UCSD-AML1 (cell line): ENCODE data around the gene PCIF1.
A peak's percentile ranks its signal among the peaks of the same experiment; 100 is the strongest.
"Not testable (repeated sequence)": the region's sequence is repeated elsewhere in the genome, so short reads cannot be mapped to it uniquely, and the experiment has no call there.

Experiments used
- DNase-seq: peaks from one replicate; lab custom pipeline; 2025; ENCODE audit not compliant: unreplicated experiment; lab: John Stamatoyannopoulos, UW

Gene PCIF1

GRCh38 chr20:45965169-45966002 lies 30.9 kb downstream of the PCIF1 start:
- DNase-seq: no peak

GRCh38 chr20:45967551-45968080 lies 33.1 kb downstream of the PCIF1 start:
- DNase-seq: no peak

DNA sequence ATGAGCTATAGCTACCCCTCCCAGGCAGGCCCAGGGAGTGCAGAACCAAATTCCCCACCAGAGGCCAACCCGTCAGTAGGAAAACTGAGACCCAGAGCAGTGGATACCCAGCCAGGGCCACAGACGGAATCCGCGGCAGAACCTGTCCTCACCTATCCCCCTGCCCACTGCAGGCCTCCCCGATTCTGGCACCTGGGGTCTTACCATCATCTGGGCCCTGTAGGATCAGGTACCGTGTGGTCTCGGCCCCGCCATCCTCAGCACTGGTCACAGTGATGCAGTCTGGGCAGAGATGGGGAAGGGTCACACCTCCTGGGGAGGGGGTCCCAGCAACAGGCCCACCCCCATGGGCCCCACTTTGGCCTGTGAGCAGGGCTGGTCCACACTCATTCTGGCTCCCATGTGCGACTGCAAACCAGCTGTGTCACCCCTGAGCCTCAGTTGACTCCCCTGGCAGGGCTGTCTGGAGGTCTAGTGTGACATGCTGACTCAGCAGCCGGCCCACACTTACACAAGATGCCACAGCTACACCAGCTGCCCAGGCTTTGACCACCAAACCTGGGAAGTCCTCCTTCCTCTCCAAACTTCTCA lies 33.7 kb downstream of the PCIF1 start:
- no peak for DNase-seq

DNA sequence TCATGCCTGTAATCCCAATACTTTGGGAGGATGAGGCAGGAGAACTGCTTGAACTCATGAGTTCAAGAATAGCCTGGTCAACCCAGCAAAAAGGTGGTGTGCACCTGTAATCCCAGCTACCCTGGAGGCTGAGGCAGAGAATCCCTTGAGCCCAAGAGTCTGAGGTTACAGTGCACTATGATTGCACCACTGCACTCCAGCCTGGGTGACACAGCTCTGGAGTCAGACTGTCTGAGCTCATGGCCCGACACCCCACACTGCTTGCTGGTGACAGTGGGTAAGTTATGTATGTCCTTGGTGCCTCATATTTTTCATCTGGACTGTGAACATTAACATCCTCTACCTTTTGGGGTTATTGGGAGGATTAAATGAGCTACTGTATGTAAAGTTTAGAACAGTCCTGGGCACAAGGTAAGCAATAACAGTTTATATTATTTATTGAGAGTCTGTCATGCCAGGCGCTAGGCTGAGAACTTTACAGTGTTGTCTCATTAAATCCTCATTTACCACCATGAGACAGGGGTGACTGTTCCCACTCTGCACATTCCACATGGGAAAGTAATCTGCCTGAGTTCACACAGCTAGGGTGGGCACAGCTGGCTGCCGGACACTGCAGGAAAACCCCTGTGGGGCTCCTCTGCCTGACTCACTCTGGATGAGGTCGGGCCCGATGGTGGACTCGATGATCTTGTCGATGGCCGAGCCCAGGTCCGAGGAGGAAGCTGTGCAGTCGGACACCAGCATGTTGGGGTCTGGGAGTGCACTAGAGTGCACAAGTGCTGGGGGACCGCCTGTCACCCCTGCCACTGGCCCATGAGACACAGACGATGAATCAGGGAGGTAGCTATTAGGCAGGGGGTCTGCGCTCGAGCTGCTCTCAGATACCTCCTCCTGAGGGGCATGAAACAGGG lies 34.6 kb downstream of the PCIF1 start:
- no peak for DNase-seq

- peak; percentile 32 for DNase-seq
Observed at GRCh38 chr20:45969712-45970634, 35.5 kb downstream of the PCIF1 start.

- no peak for DNase-seq
Observed at GRCh38 chr20:45970646-45971424, 36.4 kb downstream of the PCIF1 start.

GRCh38 chr20:45971425-45971674 lies 36.9 kb downstream of the PCIF1 start:
- no peak for DNase-seq

- DNase-seq: peak; percentile 97
Observed at GRCh38 chr20:45971675-45972499, 37.4 kb downstream of the PCIF1 start, which contains the start of gene ZNF335. Gene ZNF335, minus strand, starts transcription at chr20:45972203. Its CDS starts 793 bp downstream, at chr20:45971410.

GRCh38 chr20:45972500-45973183 lies 38.2 kb downstream of the PCIF1 start:
- no peak for DNase-seq

- DNase-seq: no peak
Observed at GRCh38 chr20:45974896-45975565, 40.5 kb downstream of the PCIF1 start.

DNA sequence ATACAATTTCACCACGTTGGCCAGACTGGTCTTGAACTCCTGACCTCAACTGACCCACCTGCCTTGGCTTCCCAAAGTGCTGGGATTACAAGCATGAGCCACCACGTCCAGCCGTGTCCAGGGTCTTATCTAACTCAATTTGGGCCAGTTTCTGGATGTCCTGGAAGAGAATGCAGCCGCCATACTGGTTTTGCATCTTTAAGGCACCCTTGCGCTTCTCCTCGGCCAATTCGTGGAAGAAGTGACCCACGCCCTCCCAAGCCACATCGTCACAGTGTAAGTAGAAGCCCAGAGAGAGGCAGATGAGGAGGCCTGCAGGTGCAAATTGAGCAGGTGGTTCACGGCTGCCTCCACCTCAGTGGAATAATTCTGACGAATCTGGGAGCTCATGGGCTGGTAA lies 41.2 kb downstream of the PCIF1 start:
- DNase-seq: no peak

DNA sequence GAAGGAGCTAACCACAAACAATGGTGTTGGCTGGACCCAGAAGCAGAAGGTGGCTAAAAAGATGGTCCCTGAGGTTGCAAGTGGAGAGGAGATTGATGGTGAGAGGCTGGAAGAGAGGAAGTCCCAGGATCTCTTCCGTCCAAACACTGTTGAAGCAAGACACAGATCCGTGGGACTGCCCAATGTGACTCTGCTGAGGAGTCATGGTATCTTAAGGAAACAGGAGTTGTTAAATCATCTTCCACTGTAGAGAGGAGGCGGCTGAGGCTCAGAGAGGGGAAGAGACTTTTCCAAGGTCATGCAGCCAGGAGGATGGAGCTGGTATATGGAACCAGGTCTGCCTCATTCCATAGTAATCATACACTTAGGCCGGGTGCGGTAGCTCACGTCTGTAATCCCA lies 41.6 kb downstream of the PCIF1 start:
- no peak for DNase-seq

- no peak for DNase-seq
Observed at GRCh38 chr20:45981261-45981660, 46.8 kb downstream of the PCIF1 start.

DNA sequence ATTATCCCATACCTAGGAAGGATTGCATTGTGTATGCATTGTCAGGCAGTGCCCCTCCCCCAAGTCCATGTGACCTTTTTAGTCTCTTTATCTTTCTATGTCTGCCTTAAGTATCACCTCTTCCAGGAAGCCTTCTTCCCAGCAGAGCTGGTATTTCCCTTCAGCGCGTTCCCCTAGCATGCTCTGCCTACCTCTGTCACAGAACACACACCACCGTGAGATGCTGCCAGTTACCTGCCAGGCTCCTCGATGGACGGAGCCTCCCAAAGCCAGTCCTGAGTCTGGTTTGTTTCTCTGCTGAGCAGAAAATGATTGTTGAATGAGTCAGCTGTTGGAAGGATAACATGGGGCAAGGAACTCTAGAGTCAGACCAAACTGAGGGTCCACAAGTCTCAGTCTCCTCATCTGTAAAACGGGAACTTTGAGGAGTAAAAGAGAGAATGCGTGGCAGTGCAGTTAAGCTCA lies 48.8 kb downstream of the PCIF1 start:
- DNase-seq: no peak

DNA sequence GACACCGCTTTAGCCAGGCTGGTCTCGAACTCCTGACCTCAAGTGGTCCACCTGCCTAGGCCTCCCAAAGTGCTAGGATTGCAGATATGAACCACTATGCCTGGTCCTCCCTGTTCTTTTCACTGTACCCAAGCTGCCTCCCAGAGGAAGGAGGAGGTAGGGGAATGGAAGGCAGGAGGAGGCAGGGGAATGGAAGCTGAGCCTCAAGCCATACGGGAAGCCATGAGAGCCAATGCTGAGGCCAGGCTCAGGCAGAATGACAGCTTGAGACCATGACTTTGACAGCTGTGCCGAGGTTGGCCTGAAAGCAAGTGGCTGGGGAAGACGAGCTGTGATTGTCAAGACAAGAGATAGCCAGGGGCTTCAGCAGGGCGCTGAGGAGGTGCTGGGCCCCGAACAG lies 51.1 kb downstream of the PCIF1 start:
- no peak for DNase-seq

GRCh38 chr20:45987108-45987780 lies 52.8 kb downstream of the PCIF1 start:
- peak; percentile 83 for DNase-seq

- not testable (repeated sequence) for DNase-seq
Observed at GRCh38 chr20:45988830-45989229, 54.3 kb downstream of the PCIF1 start.
